Kidney tubule cell (primary cell): Measurements from ENCODE around the gene OR2L8.

ENCODE experiments used
- DNase-seq: peaks from one replicate; pipeline ENCODE4 v3.0.0-alpha.2; 2018; ENCODE audit warnings: low spot score

OR2L8 gene

DNA sequence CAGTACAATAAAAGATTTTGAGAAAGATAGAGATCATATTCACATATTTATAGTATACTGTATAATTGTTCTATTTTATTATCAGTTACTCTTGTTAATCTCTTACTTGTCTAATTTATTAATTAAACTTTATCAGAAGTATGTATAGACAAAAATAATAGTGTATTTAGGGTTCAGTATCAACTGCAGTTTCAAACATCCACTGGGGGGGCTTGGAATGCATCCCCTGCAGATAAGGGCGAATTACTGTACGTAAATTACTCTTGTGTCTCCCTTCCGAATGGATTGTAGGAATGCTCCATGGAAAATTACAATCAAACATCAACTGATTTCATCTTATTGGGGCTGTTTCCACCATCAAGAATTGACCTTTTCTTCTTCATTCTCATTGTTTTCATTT is at the start of gene OR2L8:
Gene OR2L8 (plus strand): TSS at position 301 of the 400 bp plus-strand sequence. CDS start 0 bp downstream, at position 301.
- DNase-seq: no peak

- no peak for DNase-seq
Measured at GRCh38 chr1:247904122-247904521, 44.5 kb upstream of the OR2L8 start.

DNA sequence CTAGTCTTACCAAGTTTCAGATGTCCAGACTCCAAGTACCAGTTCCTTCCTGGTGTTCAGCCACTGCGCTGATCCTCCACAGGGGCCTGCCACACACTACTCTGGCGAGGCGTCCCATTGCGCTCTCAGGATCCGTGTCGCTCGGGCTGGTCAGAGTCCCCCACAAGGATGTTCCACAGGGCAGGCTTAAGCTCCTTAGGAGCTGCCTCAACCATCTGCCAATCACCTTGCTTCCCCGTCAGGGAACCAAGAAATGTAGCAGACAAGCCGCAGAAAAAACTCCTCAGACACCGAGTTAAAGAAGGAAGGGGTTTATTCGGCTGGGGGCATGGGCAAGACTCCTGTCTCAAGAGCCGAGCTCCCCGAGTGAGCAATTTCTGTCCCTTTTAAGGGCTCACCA is 43.5 kb upstream of the OR2L8 start:
- no peak for DNase-seq

DNA sequence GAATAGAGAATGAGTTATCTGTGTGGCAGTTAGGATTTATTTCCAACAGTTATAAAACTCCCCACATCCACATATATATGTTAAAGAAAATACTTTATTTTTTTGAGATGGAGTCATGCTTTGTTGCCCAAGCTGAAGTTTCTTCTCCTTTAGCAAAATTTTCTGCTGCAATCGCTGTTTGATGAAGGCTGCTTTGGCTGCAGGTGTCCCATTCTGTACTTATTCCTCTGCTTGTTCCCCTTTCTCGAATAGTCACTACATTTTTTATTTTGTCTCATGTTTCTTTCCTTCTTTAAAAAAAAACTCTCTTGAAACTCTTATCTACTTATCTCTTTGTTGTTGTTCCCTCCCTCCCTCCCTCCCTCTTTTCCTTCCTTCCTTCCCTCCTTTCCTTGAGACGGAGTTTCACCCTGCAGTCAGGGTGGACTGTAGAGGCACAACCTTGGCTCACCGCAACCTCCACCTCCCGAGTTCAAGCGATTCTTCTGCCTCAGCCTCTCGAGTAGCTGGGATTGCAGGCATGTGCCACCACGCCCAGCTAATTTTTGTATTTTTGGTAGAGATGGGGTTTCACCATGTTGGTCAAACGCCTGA is 42.7 kb upstream of the OR2L8 start:
- no peak for DNase-seq

GRCh38 chr1:247906504-247907047 is 42.1 kb upstream of the OR2L8 start:
- peak; percentile 9 for DNase-seq

- no peak for DNase-seq
Measured at GRCh38 chr1:247908766-247909165, 39.9 kb upstream of the OR2L8 start.

- no peak for DNase-seq
Measured at GRCh38 chr1:247913786-247914185, 34.9 kb upstream of the OR2L8 start.

- DNase-seq: no peak
Measured at GRCh38 chr1:247914941-247915662, 33.6 kb upstream of the OR2L8 start.

GRCh38 chr1:247919952-247920351 is 28.7 kb upstream of the OR2L8 start, which contains the start of gene OR2T8:
Gene OR2T8 (plus strand): TSS chr1:247920252. CDS start chr1:247921018, 766 bp downstream.
- DNase-seq: no peak

DNA sequence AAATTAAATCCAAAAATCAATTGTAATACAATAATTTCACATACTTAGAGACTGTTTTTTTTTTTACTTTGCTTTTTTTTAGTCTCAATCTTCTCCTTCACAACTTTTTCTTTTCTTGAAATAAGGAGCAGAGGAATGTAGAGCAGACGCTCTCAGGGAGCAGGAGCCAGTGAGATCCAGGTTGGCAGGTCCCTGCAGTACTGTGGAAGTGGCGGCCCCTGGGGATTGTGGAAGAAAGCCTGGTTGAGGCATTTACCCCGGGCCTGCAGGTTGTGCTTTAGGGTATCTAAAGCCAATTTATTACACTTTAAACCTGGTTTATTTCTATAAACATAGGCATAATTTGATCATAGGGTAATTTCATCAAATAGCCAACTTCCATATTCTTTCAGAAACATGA is 24.7 kb upstream of the OR2L8 start:
- DNase-seq: no peak

GRCh38 chr1:247924868-247925267 is 23.8 kb upstream of the OR2L8 start, which contains the start of gene OR2AJ1:
Gene OR2AJ1 (plus strand): TSS chr1:247924889. CDS start chr1:247933769, 8,880 bp downstream.
- no peak for DNase-seq

DNA sequence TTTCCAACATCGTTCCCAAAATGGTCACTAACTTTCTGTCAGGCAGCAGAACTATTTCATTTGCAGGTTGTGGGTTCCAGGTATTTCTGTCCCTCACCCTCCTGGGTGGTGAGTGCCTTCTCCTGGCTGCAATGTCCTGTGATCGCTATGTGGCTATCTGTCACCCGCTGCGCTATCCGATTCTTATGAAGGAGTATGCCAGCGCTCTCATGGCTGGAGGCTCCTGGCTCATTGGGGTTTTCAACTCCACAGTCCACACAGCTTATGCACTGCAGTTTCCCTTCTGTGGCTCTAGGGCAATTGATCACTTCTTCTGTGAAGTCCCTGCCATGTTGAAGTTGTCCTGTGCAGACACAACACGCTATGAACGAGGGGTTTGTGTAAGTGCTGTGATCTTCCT is 14.7 kb upstream of the OR2L8 start:
- DNase-seq: no peak

GRCh38 chr1:247935781-247936180 is 12.9 kb upstream of the OR2L8 start:
- no peak for DNase-seq

GRCh38 chr1:247936415-247936814 is 12.2 kb upstream of the OR2L8 start:
- no peak for DNase-seq

- DNase-seq: peak; percentile 30
Measured at GRCh38 chr1:247936965-247937734, 11.5 kb upstream of the OR2L8 start.

DNA sequence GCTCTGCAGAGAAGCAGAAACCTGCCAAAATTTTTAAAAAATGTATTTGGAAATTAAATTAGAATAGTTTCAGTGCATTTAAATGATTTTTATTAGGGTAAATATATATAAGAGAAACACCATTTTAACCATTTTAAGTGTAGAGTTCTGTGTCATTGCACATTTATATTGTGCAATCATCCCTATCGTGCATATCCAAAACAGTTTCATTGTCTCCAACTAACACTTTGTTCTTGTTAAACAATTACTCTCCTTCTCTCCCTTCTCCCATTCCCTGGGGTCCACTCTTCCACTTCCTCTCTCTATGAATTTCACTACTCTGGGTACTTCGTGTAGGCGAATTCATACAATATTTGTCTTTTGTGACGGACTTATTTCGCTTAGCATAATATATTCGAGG is 6.0 kb upstream of the OR2L8 start:
- DNase-seq: no peak

DNA sequence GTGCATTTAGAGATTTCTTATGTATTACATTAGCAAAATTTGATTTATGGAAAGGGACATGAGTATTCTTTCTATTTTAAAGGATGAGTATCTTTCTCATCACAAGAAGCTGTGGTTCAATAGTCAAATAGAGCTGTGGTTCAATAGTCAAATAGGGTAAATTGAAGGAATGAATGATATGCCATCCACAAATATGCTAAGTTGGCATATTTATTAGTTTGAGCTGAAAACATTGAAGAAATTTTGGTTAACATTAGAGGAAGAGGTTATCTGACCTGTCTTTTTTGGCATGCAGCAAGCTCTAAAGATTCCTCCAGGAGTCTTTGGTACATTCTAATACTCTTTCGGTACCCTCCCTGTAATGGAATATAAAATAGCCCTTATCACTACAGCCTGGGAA is 4.8 kb downstream of the OR2L8 start:
- DNase-seq: no peak

GRCh38 chr1:247961791-247962190 is 13.1 kb downstream of the OR2L8 start:
- no peak for DNase-seq

- no peak for DNase-seq
Measured at GRCh38 chr1:247962911-247963588, 14.4 kb downstream of the OR2L8 start.

GRCh38 chr1:247964933-247965332 is 16.3 kb downstream of the OR2L8 start, which contains the start of gene OR2AK2:
Gene OR2AK2 (plus strand): TSS chr1:247965233. CDS start chr1:247965377, 144 bp downstream.
- no peak for DNase-seq

- DNase-seq: no peak
Measured at GRCh38 chr1:247966532-247967204, 18.0 kb downstream of the OR2L8 start.
